Measurements from ENCODE around the gene ANKRD33B.

DNA sequence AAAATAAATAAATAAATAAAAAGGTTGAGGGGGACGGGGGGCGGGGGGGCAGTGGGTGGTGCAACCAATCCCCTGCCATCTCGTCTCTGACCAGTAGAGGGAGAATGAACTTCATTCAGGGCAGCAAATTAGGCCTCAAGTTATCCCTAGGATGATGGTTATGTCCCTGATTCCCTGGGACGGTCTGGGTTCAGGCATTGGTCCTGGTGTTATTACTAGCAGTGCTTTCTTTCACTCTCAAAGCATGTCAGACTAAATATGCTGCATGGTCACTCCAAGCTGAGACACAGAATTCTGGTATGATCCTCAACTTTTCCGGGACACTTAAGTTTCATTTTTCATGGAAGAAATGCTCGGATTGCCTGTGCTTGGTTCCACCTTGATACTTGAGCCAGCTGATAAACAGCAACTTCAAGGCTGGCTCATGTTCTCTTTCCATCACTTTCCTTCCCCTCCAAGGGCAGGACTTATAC lies 137.7 kb downstream of the ANKRD33B start:
- TF ChIP-seq, protein P1, sequence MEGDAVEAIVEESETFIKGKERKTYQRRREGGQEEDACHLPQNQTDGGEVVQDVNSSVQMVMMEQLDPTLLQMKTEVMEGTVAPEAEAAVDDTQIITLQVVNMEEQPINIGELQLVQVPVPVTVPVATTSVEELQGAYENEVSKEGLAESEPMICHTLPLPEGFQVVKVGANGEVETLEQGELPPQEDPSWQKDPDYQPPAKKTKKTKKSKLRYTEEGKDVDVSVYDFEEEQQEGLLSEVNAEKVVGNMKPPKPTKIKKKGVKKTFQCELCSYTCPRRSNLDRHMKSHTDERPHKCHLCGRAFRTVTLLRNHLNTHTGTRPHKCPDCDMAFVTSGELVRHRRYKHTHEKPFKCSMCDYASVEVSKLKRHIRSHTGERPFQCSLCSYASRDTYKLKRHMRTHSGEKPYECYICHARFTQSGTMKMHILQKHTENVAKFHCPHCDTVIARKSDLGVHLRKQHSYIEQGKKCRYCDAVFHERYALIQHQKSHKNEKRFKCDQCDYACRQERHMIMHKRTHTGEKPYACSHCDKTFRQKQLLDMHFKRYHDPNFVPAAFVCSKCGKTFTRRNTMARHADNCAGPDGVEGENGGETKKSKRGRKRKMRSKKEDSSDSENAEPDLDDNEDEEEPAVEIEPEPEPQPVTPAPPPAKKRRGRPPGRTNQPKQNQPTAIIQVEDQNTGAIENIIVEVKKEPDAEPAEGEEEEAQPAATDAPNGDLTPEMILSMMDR (IDR thresholded peaks at IDR 0.05; ENCODE audit: control extremely low read depth in 1 of 3, insufficient read depth in 1 of 3, low read depth in 1 of 3, low read length in 3 of 3): peak; percentile 48 to 67 (median 55)
- no peak for TF ChIP-seq GABPA (IDR thresholded peaks at IDR 0.05; ENCODE audit: borderline replicate concordance, insufficient read depth, low read length)
- TF ChIP-seq SIN3A (conservative IDR thresholded peaks at IDR 0.05 in 1 of 2, IDR thresholded peaks at IDR 0.05 in 1 of 2; ENCODE audit: low read depth in 1 of 2, low read length in 2 of 2): no peak
- no peak for TF ChIP-seq CEBPB (IDR thresholded peaks at IDR 0.05; ENCODE audit: low read depth, low read length)
- no peak for TF ChIP-seq JUN (IDR thresholded peaks at IDR 0.05; ENCODE audit: low read depth, low read length)
- no peak for TF ChIP-seq SUZ12 (IDR thresholded peaks at IDR 0.05; ENCODE audit: low read length)
- no peak for TF ChIP-seq RFX5 (IDR thresholded peaks at IDR 0.05; ENCODE audit: borderline replicate concordance, low read depth, low read length)
- no peak for TF ChIP-seq EZH2 (IDR thresholded peaks at IDR 0.05; ENCODE audit: low read depth, low read length, severe bottlenecking)
- TF ChIP-seq ATF3 (IDR thresholded peaks at IDR 0.05; ENCODE audit: insufficient read depth, low read depth, low read length): no peak
